Upper lobe of right lung (tissue), 1 donor: Measurements from ENCODE around the gene MICALL1. TPM values are rescaled to one million over a fixed set of nuclear protein-coding genes. Genes with fewer than 3 reads are reported as not detected.

Experiments used
- ATAC-seq: fragments of 200-7000 bp; cut with Tn5 transposase; one replicate; pipeline ENCODE4 v1.9.1; 2020; ENCODE audit warnings: mild to moderate bottlenecking, moderate library complexity
- DNase-seq: peaks from one replicate; pipeline ENCODE4 v3.0.0-alpha.2; 2020
- H3K27ac ChIP-seq: fragments of 200-600 bp; one replicate; pipeline ENCODE4 v1.8.0; 2022
- H3K27me3 ChIP-seq: fragments of 200-600 bp; one replicate; pipeline ENCODE4 v1.8.0; 2022; ENCODE audit warnings: mild to moderate bottlenecking
- H3K36me3 ChIP-seq: fragments of 200-600 bp; one replicate; pipeline ENCODE4 v1.8.0; 2022
- H3K4me1 ChIP-seq: fragments of 200-600 bp; one replicate; pipeline ENCODE4 v1.8.0; 2022
- H3K4me3 ChIP-seq: fragments of 200-600 bp; one replicate; pipeline ENCODE4 v1.8.0; 2022; ENCODE audit warnings: mild to moderate bottlenecking
- H3K9me3 ChIP-seq: fragments of 200-600 bp; one replicate; pipeline ENCODE4 v1.8.0; 2022
- intact Hi-C: fragments of 100-400 bp; cut with DNase I; formaldehyde crosslinking; loops from one replicate; pipeline ENCODE4 v1.11.0; 2022
- total RNA-seq: library from RNA; stranded (reverse); fragmentation: NEBNext Ultra II Directional; extraction: Animal tissue kit (Norgen Biotek cat#: 25700); gene quantifications from one replicate; pipeline ENCODE4 v1.2.1, GENCODE V29; 2021
- TF ChIP-seq, protein P1 (sequence below): fragments of 200-600 bp; IDR thresholded peaks from one replicate; pipeline ENCODE4 v1.8.0; 2022; ENCODE audit warnings: antibody characterized with exemption
- donor health status: DM: no; HTN: yes; CAD: no; lungs with severe emphysema.

MICALL1 gene
- total RNA-seq, 1 donor from 2014 or later, result 37.4 TPM

DNA sequence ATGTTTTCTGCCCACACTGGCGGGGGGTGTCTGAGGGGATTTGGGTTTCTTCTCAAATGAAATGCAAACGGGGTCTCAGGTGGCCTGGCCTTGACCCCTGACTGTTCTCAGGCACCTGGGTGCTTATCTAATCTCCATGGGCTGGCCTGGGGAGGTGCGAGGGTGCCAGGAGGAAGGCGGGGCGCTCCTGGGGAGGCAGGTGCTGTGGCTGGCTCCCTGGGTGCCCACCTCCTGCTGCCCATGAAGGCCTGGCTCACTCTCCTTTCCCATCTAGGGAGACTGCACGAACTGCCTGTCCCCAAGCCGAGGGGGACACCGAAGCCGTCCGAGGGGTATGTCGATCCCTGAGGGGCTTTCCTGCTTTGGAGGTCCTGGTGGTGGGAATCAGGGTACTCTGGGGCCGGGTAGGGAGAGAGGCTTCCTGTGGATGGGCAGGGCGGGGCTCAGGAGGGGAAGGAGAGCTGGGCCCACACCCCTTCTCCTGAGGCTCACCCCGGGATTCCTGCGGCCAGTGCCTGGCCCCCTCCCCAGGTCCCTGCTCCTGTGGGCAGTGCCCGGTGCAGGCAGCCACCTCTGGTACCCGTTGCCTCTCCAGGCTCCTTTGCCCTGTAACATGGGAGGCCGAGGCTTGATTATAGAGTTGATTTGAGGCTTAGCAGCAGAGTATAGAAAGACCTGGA lies 18.4 kb downstream of the MICALL1 start:
- Histone ChIP-seq H3K36me3 (peaks cover 41% of the 10 kb centered on the region), H3K4me3 (no peak overlapping the region), H3K27ac (no peak overlapping the region), H3K4me1 (no peaks in the 10 kb centered on the region), H3K9me3 (no peaks in the 10 kb centered on the region), H3K27me3 (no peaks in the 10 kb centered on the region)
- DNase-seq (no peak), ATAC-seq (no peak)
- TF ChIP-seq, protein P1, sequence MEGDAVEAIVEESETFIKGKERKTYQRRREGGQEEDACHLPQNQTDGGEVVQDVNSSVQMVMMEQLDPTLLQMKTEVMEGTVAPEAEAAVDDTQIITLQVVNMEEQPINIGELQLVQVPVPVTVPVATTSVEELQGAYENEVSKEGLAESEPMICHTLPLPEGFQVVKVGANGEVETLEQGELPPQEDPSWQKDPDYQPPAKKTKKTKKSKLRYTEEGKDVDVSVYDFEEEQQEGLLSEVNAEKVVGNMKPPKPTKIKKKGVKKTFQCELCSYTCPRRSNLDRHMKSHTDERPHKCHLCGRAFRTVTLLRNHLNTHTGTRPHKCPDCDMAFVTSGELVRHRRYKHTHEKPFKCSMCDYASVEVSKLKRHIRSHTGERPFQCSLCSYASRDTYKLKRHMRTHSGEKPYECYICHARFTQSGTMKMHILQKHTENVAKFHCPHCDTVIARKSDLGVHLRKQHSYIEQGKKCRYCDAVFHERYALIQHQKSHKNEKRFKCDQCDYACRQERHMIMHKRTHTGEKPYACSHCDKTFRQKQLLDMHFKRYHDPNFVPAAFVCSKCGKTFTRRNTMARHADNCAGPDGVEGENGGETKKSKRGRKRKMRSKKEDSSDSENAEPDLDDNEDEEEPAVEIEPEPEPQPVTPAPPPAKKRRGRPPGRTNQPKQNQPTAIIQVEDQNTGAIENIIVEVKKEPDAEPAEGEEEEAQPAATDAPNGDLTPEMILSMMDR, result no peak
- intact Hi-C loops, result no loop called here

DNA sequence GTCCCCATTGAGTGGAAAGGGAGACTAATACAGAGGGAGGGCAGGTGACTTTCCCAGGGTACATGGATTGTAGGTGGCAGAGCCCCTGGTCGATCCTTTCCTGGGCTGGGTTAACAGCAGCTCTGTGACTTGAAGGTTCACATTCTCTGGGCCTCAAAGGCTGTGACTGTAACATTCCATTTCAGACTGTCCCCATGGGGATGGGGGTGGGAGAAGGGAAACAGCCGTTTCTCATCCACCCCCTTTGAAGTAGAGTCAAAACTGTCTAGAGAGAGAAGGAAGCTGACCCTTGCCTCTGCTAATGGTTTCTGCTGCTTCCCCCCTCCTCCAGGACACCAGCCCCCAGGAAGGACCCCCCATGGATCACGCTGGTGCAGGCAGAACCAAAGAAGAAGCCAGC lies 19.2 kb downstream of the MICALL1 start:
- Histone ChIP-seq H3K9me3 (no peaks in the 10 kb centered on the region), H3K27ac (no peak overlapping the region), H3K36me3 (peaks cover 41% of the 10 kb centered on the region), H3K4me1 (peaks cover 1% of the 10 kb centered on the region), H3K4me3 (no peak overlapping the region), H3K27me3 (no peaks in the 10 kb centered on the region)
- intact Hi-C loops, result no loop called here
- ATAC-seq, result no peak
- TF ChIP-seq, protein P1, result no peak
- no peak for DNase-seq

- DNase-seq, result no peak
- intact Hi-C loops, result no loop called here
- no peak for ATAC-seq
- Histone ChIP-seq H3K4me1 (peaks cover 6% of the 10 kb centered on the region), H3K9me3 (no peaks in the 10 kb centered on the region), H3K27me3 (no peaks in the 10 kb centered on the region), H3K4me3 (no peak overlapping the region), H3K36me3 (peaks cover 41% of the 10 kb centered on the region), H3K27ac (no peak overlapping the region)
- TF ChIP-seq, protein P1, result no peak
Observed at GRCh38 chr22:37925767-37926166, 19.7 kb downstream of the MICALL1 start.

DNA sequence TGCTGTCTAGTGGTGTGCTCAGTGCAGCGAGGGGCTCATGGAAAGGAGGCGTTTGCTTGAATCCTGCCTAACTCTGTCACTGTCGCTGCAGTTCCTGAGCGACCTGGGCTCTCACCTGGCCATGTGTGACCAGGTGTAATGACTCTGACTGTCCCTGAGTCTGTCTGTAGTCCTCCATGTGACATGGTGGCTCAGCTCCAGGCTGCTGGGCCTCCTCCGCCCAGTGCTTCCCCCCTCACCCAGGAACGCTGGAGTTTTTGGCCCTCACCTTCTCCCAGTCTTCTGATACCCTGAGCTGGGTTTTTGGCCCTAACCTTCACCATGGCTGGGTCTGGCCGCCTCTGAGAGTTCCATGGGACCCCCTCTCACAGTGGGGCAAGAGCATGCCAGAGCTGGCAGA lies 20.3 kb downstream of the MICALL1 start:
- no peak for DNase-seq
- Histone ChIP-seq H3K27me3 (no peaks in the 10 kb centered on the region), H3K27ac (no peak overlapping the region), H3K9me3 (no peaks in the 10 kb centered on the region), H3K4me3 (no peak overlapping the region), H3K36me3 (peaks cover 41% of the 10 kb centered on the region), H3K4me1 (peaks cover 12% of the 10 kb centered on the region)
- no peak for ATAC-seq
- intact Hi-C loops, result no loop called here
- TF ChIP-seq, protein P1, result no peak

DNA sequence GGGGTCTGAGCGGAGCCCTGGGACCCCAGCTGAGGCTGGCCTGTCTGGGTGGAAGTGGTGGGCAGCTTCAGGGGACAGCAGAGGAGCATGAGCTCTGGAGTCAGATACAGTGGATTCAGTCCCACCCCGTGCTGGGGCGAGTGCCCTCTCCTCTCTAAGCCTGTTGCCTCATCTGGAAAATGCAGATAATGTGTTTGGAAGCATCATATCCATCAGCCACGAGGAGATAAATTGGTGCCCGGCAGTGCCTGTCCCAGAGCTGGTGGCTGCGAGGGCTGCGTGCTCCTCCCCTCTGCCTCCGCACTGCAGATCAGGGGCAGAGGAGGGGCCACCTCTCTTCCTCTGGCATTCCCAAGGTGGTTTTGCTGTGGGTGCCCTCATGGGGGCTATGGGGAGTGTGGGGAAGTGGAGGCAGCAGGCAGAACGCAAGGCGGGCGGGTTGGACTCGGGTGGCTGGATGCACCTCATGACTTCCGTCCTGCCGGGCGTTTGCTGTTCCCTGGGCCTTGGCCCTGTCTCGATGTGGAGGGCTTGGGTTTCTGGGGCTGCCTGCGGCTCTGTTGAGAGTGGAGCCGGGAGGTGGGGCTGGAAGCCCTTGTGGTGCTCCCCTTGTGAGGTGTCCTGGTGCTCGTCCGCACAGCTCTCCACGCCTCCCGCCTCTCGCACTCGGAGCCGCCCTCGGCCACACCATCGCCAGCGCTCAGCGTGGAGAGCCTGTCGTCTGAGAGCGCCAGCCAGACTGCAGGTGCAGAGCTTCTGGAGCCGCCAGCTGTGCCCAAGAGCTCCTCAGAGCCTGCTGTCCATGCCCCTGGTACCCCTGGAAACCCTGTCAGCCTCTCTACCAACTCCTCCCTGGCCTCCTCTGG lies 20.9 kb downstream of the MICALL1 start:
- intact Hi-C loops, result no loop called here
- H3K36me3 ChIP-seq, result peaks cover 41% of the 10 kb centered on the region

More for the DNA sequence above, 20.9 kb downstream of the MICALL1 start:
- TF ChIP-seq, protein P1, result no peak
- Histone ChIP-seq H3K9me3 (no peaks in the 10 kb centered on the region), H3K4me1 (peaks cover 16% of the 10 kb centered on the region), H3K4me3 (no peak overlapping the region), H3K27me3 (no peaks in the 10 kb centered on the region), H3K27ac (no peak overlapping the region)
- ATAC-seq (no peak), DNase-seq (no peak)
